Peyer's patch (tissue), 4 donors: Measurements from ENCODE around the gene KLRC3. TPM values are rescaled to one million over a fixed set of nuclear protein-coding genes. Genes with fewer than 3 reads are reported as not detected.

ENCODE experiments used
- DNase-seq, 3 donors: peaks; one replicate each; pipeline ENCODE4 v3.0.0-alpha.2; 2017 to 2019
- H3K27ac ChIP-seq, 4 donors: fragments of 200-600 bp; sonication (generic); one replicate each; pipeline ENCODE4 v1.5.1; 2016 to 2019
- H3K27me3 ChIP-seq, 2 donors: fragments of 200-600 bp; sonication (generic); one replicate each; pipeline ENCODE4 v1.5.1; 2019
- H3K36me3 ChIP-seq, 3 donors: fragments of 200-600 bp; sonication (generic); one replicate each; pipeline ENCODE4 v1.5.1; 2016 to 2019
- H3K4me1 ChIP-seq, 4 donors: fragments of 200-600 bp; sonication (generic); one replicate each; pipeline ENCODE4 v1.5.1; 2016 to 2019
- H3K4me3 ChIP-seq, 4 donors: fragments of 200-600 bp; sonication (generic); 1 replicate in 3 of 4; 2 replicates in 1 of 4; pipeline ENCODE4 v1.5.1; 2016 to 2019; ENCODE audit warnings: mild to moderate bottlenecking in 1 of 4
- H3K9me3 ChIP-seq, 4 donors: fragments of 200-600 bp; sonication (generic); one replicate each; pipeline ENCODE4 v1.5.1; 2016 to 2019; ENCODE audit warnings: mild to moderate bottlenecking in 1 of 4
- POLR2A ChIP-seq, 2 donors: fragments of 450-650 bp; IDR thresholded peaks; one replicate each; pipeline ENCODE4 v1.5.1; 2017; ENCODE audit warnings: antibody characterized with exemption in 2 of 2, mild to moderate bottlenecking in 2 of 2, moderate library complexity in 2 of 2
- total RNA-seq, 4 donors: library from RNA; depleted of rRNA; stranded (reverse); fragments of >200 nt; gene quantifications; one replicate each; pipeline ENCODE4 v1.1.0, GENCODE V29; 2016
- TF ChIP-seq, protein P1 (sequence below), 6 experiments: fragments of 450-650 bp in 4 of 6; fragments of 200-600 bp in 2 of 6; sonication (generic) in 1 of 6; IDR thresholded peaks; one replicate each; pipeline ENCODE4 v1.5.1; 2017 to 2019; ENCODE audit warnings: antibody characterized with exemption in 6 of 6, mild to moderate bottlenecking in 3 of 6, moderate library complexity in 1 of 6

KLRC3 gene
- total RNA-seq, 4 donors from 2014 or later, result 1.6 to 2.8 TPM; not detected in 2

DNA sequence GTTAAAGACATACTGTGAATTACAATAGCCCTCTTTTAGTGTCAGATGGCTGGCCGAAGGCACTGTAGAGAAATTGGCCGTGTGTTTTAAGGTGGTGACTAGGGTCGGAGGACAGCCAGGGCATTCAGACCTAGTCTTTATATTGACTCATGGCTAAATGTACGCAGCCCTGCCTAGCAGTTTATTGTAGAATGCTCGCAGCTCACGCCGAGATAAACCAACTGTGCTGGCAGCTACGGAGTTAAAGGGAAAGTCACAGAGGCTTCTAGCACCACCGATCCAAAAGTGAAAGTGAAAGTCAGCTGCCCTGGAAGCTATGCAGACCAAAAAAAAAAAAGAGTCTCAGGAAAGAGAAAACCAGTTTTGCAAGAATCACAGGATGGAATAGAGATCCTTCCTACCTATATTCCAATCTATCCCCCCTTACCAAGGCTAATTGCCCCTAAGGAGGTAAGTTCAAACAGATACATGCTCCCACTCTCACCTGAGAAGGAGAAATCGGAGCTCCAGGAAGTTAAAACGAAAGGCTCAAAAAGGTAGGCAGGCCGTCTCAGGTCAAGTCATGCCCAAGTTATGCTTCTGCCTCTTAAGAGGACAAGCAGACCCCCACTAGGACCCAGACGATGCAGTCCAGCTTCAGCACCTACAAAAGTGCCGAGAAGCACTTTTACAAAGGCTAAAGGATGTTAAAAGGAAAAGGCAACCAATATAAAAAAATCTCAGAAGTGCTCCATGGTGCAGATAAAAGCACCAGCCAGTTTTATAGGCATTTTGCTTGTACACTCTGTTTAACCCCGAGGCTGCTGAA lies 55.4 kb downstream of the KLRC3 start:
- Histone ChIP-seq H3K27me3 (no peaks in the 10 kb centered on the region), H3K36me3 (no peaks in the 10 kb centered on the region), H3K4me1 (peaks cover 0 to 23% (median 3%) of the 10 kb centered on the region in 4 donors), H3K27ac (peak overlapping the region; percentile 77 to 95 (median 84)), H3K4me3 (peak overlapping the region; percentile 45 to 73 (median 51)), H3K9me3 (no peaks in the 10 kb centered on the region)
- peak; percentile 66 to 84 (median 71) for DNase-seq
- TF ChIP-seq POLR2A (IDR thresholded peaks at IDR 0.05), result peak in 1 of 2 donors; percentile 20
- TF ChIP-seq, protein P1, sequence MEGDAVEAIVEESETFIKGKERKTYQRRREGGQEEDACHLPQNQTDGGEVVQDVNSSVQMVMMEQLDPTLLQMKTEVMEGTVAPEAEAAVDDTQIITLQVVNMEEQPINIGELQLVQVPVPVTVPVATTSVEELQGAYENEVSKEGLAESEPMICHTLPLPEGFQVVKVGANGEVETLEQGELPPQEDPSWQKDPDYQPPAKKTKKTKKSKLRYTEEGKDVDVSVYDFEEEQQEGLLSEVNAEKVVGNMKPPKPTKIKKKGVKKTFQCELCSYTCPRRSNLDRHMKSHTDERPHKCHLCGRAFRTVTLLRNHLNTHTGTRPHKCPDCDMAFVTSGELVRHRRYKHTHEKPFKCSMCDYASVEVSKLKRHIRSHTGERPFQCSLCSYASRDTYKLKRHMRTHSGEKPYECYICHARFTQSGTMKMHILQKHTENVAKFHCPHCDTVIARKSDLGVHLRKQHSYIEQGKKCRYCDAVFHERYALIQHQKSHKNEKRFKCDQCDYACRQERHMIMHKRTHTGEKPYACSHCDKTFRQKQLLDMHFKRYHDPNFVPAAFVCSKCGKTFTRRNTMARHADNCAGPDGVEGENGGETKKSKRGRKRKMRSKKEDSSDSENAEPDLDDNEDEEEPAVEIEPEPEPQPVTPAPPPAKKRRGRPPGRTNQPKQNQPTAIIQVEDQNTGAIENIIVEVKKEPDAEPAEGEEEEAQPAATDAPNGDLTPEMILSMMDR (IDR thresholded peaks at IDR 0.05), result peak in 1 of 6 experiments; percentile 4

GRCh38 chr12:10363914-10364814 lies 56.2 kb downstream of the KLRC3 start:
- Histone ChIP-seq H3K27ac (peak overlapping the region; percentile 77 to 95 (median 84)), H3K27me3 (no peaks in the 10 kb centered on the region), H3K4me3 (peak overlapping the region; percentile 45 to 73 (median 51)), H3K4me1 (peaks cover 0 to 23% (median 3%) of the 10 kb centered on the region in 4 donors), H3K36me3 (no peaks in the 10 kb centered on the region), H3K9me3 (no peaks in the 10 kb centered on the region)
- DNase-seq, result peak; percentile 52 to 76 (median 68)
- peak; percentile 11 to 27 for TF ChIP-seq POLR2A (IDR thresholded peaks at IDR 0.05)
- TF ChIP-seq, protein P1 (IDR thresholded peaks at IDR 0.05), result no peak

GRCh38 chr12:10363658-10363913 lies 56.8 kb downstream of the KLRC3 start:
- peaks cover 0 to 23% (median 3%) of the 10 kb centered on the region in 4 donors for H3K4me1 ChIP-seq
- no peaks in the 10 kb centered on the region for H3K27me3 ChIP-seq
- DNase-seq, result no peak
- no peaks in the 10 kb centered on the region for H3K9me3 ChIP-seq
- peak overlapping the region in 2 of 4 donors; percentile 53 to 73 for H3K4me3 ChIP-seq
- no peaks in the 10 kb centered on the region for H3K36me3 ChIP-seq
- no peak for TF ChIP-seq POLR2A (IDR thresholded peaks at IDR 0.05)
- TF ChIP-seq, protein P1 (IDR thresholded peaks at IDR 0.05), result no peak
- peak overlapping the region; percentile 77 to 95 (median 84) for H3K27ac ChIP-seq

DNA sequence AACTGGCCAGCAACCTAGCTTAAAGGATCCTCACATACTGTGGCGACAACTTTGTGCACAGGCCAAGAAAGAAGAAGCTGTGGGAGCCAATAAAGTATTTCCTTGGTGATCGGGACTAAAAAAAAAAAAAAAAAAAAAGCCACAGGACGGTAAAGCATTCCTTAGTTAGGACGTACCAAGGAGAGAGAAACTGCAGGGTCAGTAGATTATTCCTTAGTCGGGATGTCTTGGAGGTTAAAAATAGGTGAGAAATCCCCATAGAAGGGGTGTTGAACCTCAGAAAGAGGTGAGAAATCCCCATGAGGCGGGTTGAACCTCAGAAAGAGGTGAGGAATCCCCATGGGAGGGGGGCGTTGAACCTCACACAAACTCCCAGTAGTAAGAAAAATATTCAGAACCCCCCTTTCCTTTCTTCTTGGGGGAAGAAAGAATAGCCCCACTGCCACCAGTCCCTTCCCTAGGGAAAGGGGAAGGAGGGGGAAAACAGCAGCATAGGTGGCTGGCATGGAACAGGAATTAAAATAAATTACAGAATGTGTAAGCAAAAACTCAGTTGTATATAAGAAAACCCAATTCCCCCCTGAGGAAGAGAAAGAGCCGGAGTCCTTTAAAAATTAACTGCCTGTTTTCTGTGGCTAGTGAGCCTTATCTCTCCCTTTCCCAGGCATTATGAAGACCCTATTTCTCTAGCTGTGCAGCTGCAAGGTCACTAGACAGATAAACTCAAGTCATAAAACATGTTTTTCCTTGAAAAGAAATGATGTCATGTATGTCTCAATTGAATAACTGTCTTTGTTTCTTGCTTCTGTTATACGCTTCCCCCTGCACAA lies 57.4 kb downstream of the KLRC3 start:
- Histone ChIP-seq H3K4me1 (peaks cover 0 to 23% (median 3%) of the 10 kb centered on the region in 4 donors), H3K27ac (peak overlapping the region; percentile 77 to 95 (median 84)), H3K27me3 (no peaks in the 10 kb centered on the region), H3K4me3 (peak overlapping the region in 2 of 4 donors; percentile 53 to 73), H3K36me3 (no peaks in the 10 kb centered on the region), H3K9me3 (no peaks in the 10 kb centered on the region)
- TF ChIP-seq, protein P1 (IDR thresholded peaks at IDR 0.05), result no peak
- TF ChIP-seq POLR2A (IDR thresholded peaks at IDR 0.05), result no peak
- no peak for DNase-seq

DNA sequence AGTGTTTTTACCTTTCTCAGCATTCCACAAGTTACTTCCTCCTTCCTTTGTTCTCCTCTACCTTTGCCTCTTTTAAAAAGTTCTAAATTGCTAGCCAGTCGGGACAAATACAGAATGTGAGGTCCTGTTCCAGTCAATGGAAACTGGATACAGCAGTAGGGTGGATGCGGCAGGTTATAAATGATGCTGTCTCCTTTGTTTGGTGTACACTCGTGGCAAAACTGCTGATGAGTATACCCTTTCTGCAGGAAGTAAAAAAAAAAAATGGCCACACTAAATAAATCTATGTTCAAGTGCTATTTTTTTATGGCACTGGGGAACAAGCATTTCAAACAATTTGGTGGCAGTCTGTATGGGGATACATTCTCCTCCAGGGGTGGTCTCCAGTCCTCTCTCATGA lies 58.1 kb downstream of the KLRC3 start:
- Histone ChIP-seq H3K27ac (peak overlapping the region in 1 of 4 donors; percentile 87), H3K4me1 (peaks cover 0 to 23% (median 3%) of the 10 kb centered on the region in 4 donors), H3K9me3 (no peaks in the 10 kb centered on the region), H3K36me3 (no peaks in the 10 kb centered on the region), H3K4me3 (peak overlapping the region in 1 of 4 donors; percentile 53), H3K27me3 (no peaks in the 10 kb centered on the region)
- DNase-seq, result no peak
- no peak for TF ChIP-seq POLR2A (IDR thresholded peaks at IDR 0.05)
- TF ChIP-seq, protein P1 (IDR thresholded peaks at IDR 0.05), result no peak
